H9 (cell line): Measurements from ENCODE around the gene TMEM170B. TPM values are rescaled to one million over a fixed set of nuclear protein-coding genes. Genes with fewer than 3 reads are reported as not detected.

Source experiments
- DNase-seq: peaks from one replicate; pipeline ENCODE4 v3.0.0-alpha.2; 2017
- H2AFZ ChIP-seq: one replicate; pipeline ENCODE4 v1.6.1; 2013; ENCODE audit warnings: mild to moderate bottlenecking, low read length, control low read depth, moderate library complexity
- H2AK5ac ChIP-seq: 2 replicates; pipeline ENCODE4 v1.6.1; 2013; ENCODE audit warnings: low read length, control low read depth, mixed read lengths; ENCODE audit not compliant: insufficient read length
- H2BK120ac ChIP-seq: one replicate; pipeline ENCODE4 v1.6.1; 2013; ENCODE audit warnings: low read depth, mild to moderate bottlenecking, low read length, control low read depth, inconsistent platforms; ENCODE audit not compliant: poor library complexity, severe bottlenecking
- H2BK12ac ChIP-seq: 2 replicates; pipeline ENCODE4 v1.6.1; 2013; ENCODE audit warnings: low read length, control low read depth, mixed read lengths, low read depth; ENCODE audit not compliant: insufficient read length
- H2BK15ac ChIP-seq: 2 replicates; pipeline ENCODE4 v1.6.1; 2013; ENCODE audit warnings: low read depth, low read length, control low read depth
- H2BK20ac ChIP-seq: one replicate; pipeline ENCODE4 v1.6.1; 2013; ENCODE audit warnings: low read depth, mild to moderate bottlenecking, low read length, control low read depth, inconsistent platforms; ENCODE audit not compliant: poor library complexity, severe bottlenecking
- H2BK5ac ChIP-seq: 2 replicates; pipeline ENCODE4 v1.6.1; 2013; ENCODE audit warnings: low read length, control low read depth, mixed read lengths; ENCODE audit not compliant: insufficient read length
- H3K14ac ChIP-seq: 2 replicates; pipeline ENCODE4 v1.6.1; 2013; ENCODE audit warnings: low read length, control low read depth; ENCODE audit not compliant: insufficient read depth
- H3K18ac ChIP-seq: 2 replicates; pipeline ENCODE4 v1.6.1; 2013; ENCODE audit warnings: low read depth, mild to moderate bottlenecking, mixed read lengths, low read length, control low read depth; ENCODE audit not compliant: insufficient read length
- H3K23ac ChIP-seq: 2 replicates; pipeline ENCODE4 v1.6.1; 2013; ENCODE audit warnings: low read length, control low read depth, mixed read lengths, low read depth; ENCODE audit not compliant: insufficient read length
- H3K23me2 ChIP-seq: 2 replicates; pipeline ENCODE4 v1.6.1; 2013; ENCODE audit warnings: low read depth, mild to moderate bottlenecking, mixed read lengths, low read length, control low read depth; ENCODE audit not compliant: insufficient read length, poor library complexity, severe bottlenecking
- H3K27ac ChIP-seq: 2 replicates; pipeline ENCODE4 v1.5.1; 2013; ENCODE audit warnings: low read length, control low read depth, mixed read lengths, low read depth; ENCODE audit not compliant: insufficient read length
- H3K27me3 ChIP-seq: 2 replicates; pipeline ENCODE4 v1.6.1; 2013; ENCODE audit warnings: low read length, control low read depth, inconsistent platforms; ENCODE audit not compliant: insufficient read depth
- H3K4ac ChIP-seq: 2 replicates; pipeline ENCODE4 v1.6.1; 2013; ENCODE audit warnings: low read depth, mild to moderate bottlenecking, control low read depth, inconsistent platforms, low read length, moderate library complexity
- H3K4me1 ChIP-seq: 2 replicates; pipeline ENCODE4 v1.6.1; 2013; ENCODE audit warnings: low read length, control low read depth, inconsistent platforms; ENCODE audit not compliant: insufficient read depth
- H3K4me2 ChIP-seq: 2 replicates; pipeline ENCODE4 v1.6.1; 2013; ENCODE audit warnings: low read length, control low read depth, mixed read lengths; ENCODE audit not compliant: insufficient read length, insufficient read depth
- H3K56ac ChIP-seq: 2 replicates; pipeline ENCODE4 v1.6.1; 2013; ENCODE audit warnings: low read depth, mild to moderate bottlenecking, mixed read lengths, low read length, control low read depth; ENCODE audit not compliant: insufficient read length
- H3K79me1 ChIP-seq: 2 replicates; pipeline ENCODE4 v1.6.1; 2013; ENCODE audit warnings: low read depth, mild to moderate bottlenecking, moderate library complexity, low read length, control low read depth, inconsistent platforms; ENCODE audit not compliant: insufficient read depth, poor library complexity, severe bottlenecking
- H3K79me2 ChIP-seq: 2 replicates; pipeline ENCODE4 v1.6.1; 2013; ENCODE audit warnings: low read length, control low read depth, inconsistent platforms; ENCODE audit not compliant: insufficient read depth
- H3K9ac ChIP-seq: 2 replicates; pipeline ENCODE4 v1.6.1; 2013; ENCODE audit warnings: low read length, control low read depth, mixed read lengths; ENCODE audit not compliant: insufficient read length; ENCODE audit errors: extremely low read depth
- H3K9me3 ChIP-seq: one replicate; pipeline ENCODE4 v1.6.1; 2013; ENCODE audit warnings: low read depth, low read length, inconsistent platforms; ENCODE audit not compliant: control insufficient read depth
- H3T11ph ChIP-seq: one replicate; pipeline ENCODE4 v1.6.1; 2013; ENCODE audit warnings: mild to moderate bottlenecking, low read length, control low read depth, inconsistent platforms
- H4K20me1 ChIP-seq: one replicate; pipeline ENCODE4 v1.6.1; 2013; ENCODE audit not compliant: control insufficient read depth, insufficient read length, insufficient read depth
- H4K5ac ChIP-seq: 2 replicates; pipeline ENCODE4 v1.6.1; 2013; ENCODE audit warnings: low read depth, mild to moderate bottlenecking, mixed read lengths, low read length, control low read depth; ENCODE audit not compliant: insufficient read length
- H4K8ac ChIP-seq: replicated peaks from 2 replicates; pipeline ENCODE4 v1.6.1; 2013; ENCODE audit warnings: low read length, control low read depth, mixed read lengths, low read depth; ENCODE audit not compliant: insufficient read length
- H4K91ac ChIP-seq: 2 replicates; pipeline ENCODE4 v1.6.1; 2013; ENCODE audit warnings: low read depth, mild to moderate bottlenecking, moderate library complexity, mixed read lengths, low read length, control low read depth; ENCODE audit not compliant: insufficient read length
- H3K27ac Mint-ChIP-seq, 3 experiments: 2 replicates in 2 of 3; 3 replicates in 1 of 3; pipeline ENCODE4 v1.8.0; 2020 to 2021; ENCODE audit warnings: mixed read lengths in 3 of 3, mild to moderate bottlenecking in 1 of 3, moderate library complexity in 1 of 3
- H3K27me3 Mint-ChIP-seq: 2 replicates; pipeline ENCODE4 v1.8.0; 2021; ENCODE audit warnings: low read depth, mild to moderate bottlenecking, moderate library complexity, mixed read lengths
- H3K36me3 Mint-ChIP-seq, 3 experiments: 2 replicates in 2 of 3; 3 replicates in 1 of 3; pipeline ENCODE4 v1.8.0; 2020 to 2021; ENCODE audit warnings: low read depth in 3 of 3, mixed read lengths in 3 of 3; ENCODE audit not compliant: insufficient read depth in 1 of 3
- H3K4me1 Mint-ChIP-seq, 2 experiments: 2 replicates each; pipeline ENCODE4 v1.8.0; 2020; ENCODE audit warnings: mixed read lengths in 2 of 2
- H3K4me3 Mint-ChIP-seq, 2 experiments: 2 replicates in 1 of 2; 3 replicates in 1 of 2; pipeline ENCODE4 v1.8.0; 2020 to 2021; ENCODE audit warnings: mild to moderate bottlenecking in 2 of 2, mixed read lengths in 2 of 2, moderate library complexity in 1 of 2
- H3K9me3 Mint-ChIP-seq, 2 experiments: 2 replicates in 1 of 2; 3 replicates in 1 of 2; pipeline ENCODE4 v1.8.0; 2020; ENCODE audit warnings: mild to moderate bottlenecking in 2 of 2, mixed read lengths in 2 of 2, moderate library complexity in 1 of 2
- CTCF ChIP-seq: fragments of 200-600 bp; sonication (generic); conservative IDR thresholded peaks from 3 replicates; pipeline ENCODE4 v1.8.0; 2021; ENCODE audit warnings: antibody characterized with exemption, mild to moderate bottlenecking
- WGBS: extraction: QIAGEN DNeasy Blood & Tissue Kit; methylation state at CpG from one replicate; pipeline ENCODE4 v1.1.7; 2013; ENCODE audit warnings: missing lambda C conversion rate, low lambda C conversion rate, mixed read lengths; ENCODE audit not compliant: insufficient read length; ENCODE audit errors: extremely low coverage; 5-methylcytosine and 5-hydroxymethylcytosine counted together
- total RNA-seq: library from RNA; stranded (reverse); gene quantifications from 2 replicates; pipeline ENCODE4 v1.2.1, GENCODE V29; 2021

The TMEM170B gene
- total RNA-seq, 1 experiment from 2014 or later: 2.9 TPM

- H4K20me1 ChIP-seq: no peaks in the 10 kb centered on the region
- WGBS: no CpG with 5 or more reads among the region's 2 CpGs
- no peak overlapping the region for H2BK15ac ChIP-seq
- H3K4me1 ChIP-seq: no peaks in the 10 kb centered on the region
- no peaks in the 10 kb centered on the region for H3K27me3 ChIP-seq
- H3K79me1 ChIP-seq: no peaks in the 10 kb centered on the region
- no peak overlapping the region for H3K23ac ChIP-seq
- no peak for DNase-seq
- peak overlapping the region in 1 of 3 experiments; percentile 33; a peak in 1 of 7 replicates for H3K27ac Mint-ChIP-seq
- no peak overlapping the region for H2BK120ac ChIP-seq
- H2AFZ ChIP-seq: no peak overlapping the region
- no peak overlapping the region for H3K4me2 ChIP-seq
- H3K27ac ChIP-seq: no peak overlapping the region
- H3K14ac ChIP-seq: no peak overlapping the region
- no peak overlapping the region for H2BK20ac ChIP-seq
- H3K9me3 Mint-ChIP-seq: no peaks in the 10 kb centered on the region
- H2BK12ac ChIP-seq: no peak overlapping the region
- no peak overlapping the region for H3K4ac ChIP-seq
- no peak overlapping the region for H3K9ac ChIP-seq
- no peak overlapping the region for H3K4me3 Mint-ChIP-seq
- H3K27me3 Mint-ChIP-seq: no peaks in the 10 kb centered on the region
- no peak overlapping the region for H3K56ac ChIP-seq
- no peaks in the 10 kb centered on the region for H3K9me3 ChIP-seq
- no peak overlapping the region for H4K5ac ChIP-seq
- H3K36me3 Mint-ChIP-seq: peaks cover 2 to 7% (median 6%) of the 10 kb centered on the region in 3 experiments; a peak in 3 of 7 replicates
- no peak for TF ChIP-seq CTCF
- no peak overlapping the region for H3T11ph ChIP-seq
- peaks cover 5% of the 10 kb centered on the region in 2 experiments for H3K4me1 Mint-ChIP-seq
- no peaks in the 10 kb centered on the region for H3K79me2 ChIP-seq
- H3K23me2 ChIP-seq: no peaks in the 10 kb centered on the region
- H4K8ac ChIP-seq: no peak overlapping the region
- H4K91ac ChIP-seq: no peak overlapping the region
- H3K18ac ChIP-seq: no peak overlapping the region
- H2BK5ac ChIP-seq: no peak overlapping the region
- H2AK5ac ChIP-seq: no peak overlapping the region
These were observed 33.5 kb downstream of the TMEM170B start for GRCh38 chr6:11571073-11571472.
